A673 (cell line): ENCODE results near the gene IL23A.

Experiments used
- EZH2 ChIP-seq: fragments of 200-600 bp; sonication (generic); IDR thresholded peaks from 2 replicates; pipeline ENCODE4 v1.6.1; 2017; ENCODE audit warnings: borderline replicate concordance, low read depth, mild to moderate bottlenecking, mixed read lengths, antibody characterized with exemption, low read length; ENCODE audit not compliant: poor library complexity, severe bottlenecking
- TF ChIP-seq, protein P1 (sequence below): fragments of 300-800, 200-600 bp; sonication (generic); conservative IDR thresholded peaks from 2 replicates; pipeline ENCODE4 v1.5.1; 2017; ENCODE audit warnings: low read depth, mild to moderate bottlenecking, antibody characterized with exemption, low read length, moderate library complexity, mixed read lengths

DNA sequence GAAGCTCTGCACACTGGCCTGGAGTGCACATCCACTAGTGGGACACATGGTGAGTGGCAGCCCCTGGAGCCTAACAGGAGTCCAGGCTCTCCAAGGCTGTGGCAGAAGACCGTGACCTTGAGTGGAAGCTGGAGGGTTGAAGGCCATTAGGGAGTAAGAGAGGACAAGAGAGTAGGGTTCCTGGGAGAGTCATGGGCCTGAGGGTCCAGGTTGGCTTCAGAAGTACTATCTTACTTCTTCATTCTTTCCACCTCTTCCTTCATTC is 406 bp downstream of the IL23A start:
- TF ChIP-seq, protein P1, sequence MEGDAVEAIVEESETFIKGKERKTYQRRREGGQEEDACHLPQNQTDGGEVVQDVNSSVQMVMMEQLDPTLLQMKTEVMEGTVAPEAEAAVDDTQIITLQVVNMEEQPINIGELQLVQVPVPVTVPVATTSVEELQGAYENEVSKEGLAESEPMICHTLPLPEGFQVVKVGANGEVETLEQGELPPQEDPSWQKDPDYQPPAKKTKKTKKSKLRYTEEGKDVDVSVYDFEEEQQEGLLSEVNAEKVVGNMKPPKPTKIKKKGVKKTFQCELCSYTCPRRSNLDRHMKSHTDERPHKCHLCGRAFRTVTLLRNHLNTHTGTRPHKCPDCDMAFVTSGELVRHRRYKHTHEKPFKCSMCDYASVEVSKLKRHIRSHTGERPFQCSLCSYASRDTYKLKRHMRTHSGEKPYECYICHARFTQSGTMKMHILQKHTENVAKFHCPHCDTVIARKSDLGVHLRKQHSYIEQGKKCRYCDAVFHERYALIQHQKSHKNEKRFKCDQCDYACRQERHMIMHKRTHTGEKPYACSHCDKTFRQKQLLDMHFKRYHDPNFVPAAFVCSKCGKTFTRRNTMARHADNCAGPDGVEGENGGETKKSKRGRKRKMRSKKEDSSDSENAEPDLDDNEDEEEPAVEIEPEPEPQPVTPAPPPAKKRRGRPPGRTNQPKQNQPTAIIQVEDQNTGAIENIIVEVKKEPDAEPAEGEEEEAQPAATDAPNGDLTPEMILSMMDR: no peak
- no peak for TF ChIP-seq EZH2
